ENCODE measurements around the gene PDSS2. TPM values are rescaled to one million over a fixed set of nuclear protein-coding genes. Genes with fewer than 3 reads are reported as not detected.

Gene PDSS2
- total RNA-seq, 2 experiments from 2014 or later: 11.5 to 11.8 TPM

DNA sequence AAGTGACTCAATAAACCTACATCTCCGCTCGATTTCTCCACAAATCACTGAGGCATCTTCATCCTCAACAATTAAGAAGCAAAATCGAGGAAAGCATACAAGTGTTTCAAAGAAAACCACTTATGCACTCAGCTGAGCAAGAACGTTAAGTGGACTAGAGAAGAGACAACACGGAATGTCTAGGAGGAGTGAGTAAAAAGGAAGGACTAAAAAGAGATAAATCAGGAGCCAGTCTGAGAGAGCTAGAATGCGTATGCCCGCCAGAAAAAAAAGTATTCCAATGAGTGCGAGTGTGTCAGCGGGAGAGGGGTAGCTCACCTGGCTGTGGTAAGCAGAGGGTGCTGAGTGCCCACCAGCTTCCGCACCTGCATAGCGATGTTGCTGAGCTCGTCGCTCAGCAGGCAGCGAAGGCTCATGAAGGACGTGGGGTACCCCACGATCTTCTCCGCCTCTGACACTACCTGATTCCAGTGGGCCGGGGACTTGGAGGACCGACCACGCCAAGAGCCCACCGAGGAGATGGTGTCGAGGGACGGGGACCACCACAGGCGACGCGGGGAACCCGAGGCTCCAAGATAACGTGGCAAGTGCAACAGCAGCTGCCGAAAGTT, 587 bp downstream of the PDSS2 start:
- ChIA-PET CTCF (interaction anchor here (0.9 to 2.2 kb wide), 13 partner anchors 25 to 389 kb away, joined by 3 to 8 read pairs (median 5); no protein-coding TSS in a partner anchor), POLR2A (interaction anchor here (0.6 to 2.8 kb wide), 29 partner anchors 9 to 836 kb away, joined by 3 to 10 read pairs (median 4); partner anchors contain the start of genes AFG1L, BEND3 and SCML4)
- Mint-ChIP-seq H3K27me3 (no peaks in the 10 kb centered on the region), H3K4me1 (peaks cover 25% of the 10 kb centered on the region), H3K4me3 (peak overlapping the region; percentile 94), H3K36me3 (ENCODE audit: low read depth) (peaks cover 5% of the 10 kb centered on the region), H3K27ac (peak overlapping the region; percentile 93), H3K9me3 (no peaks in the 10 kb centered on the region)
- DNase-seq: peak; percentile 32

DNA sequence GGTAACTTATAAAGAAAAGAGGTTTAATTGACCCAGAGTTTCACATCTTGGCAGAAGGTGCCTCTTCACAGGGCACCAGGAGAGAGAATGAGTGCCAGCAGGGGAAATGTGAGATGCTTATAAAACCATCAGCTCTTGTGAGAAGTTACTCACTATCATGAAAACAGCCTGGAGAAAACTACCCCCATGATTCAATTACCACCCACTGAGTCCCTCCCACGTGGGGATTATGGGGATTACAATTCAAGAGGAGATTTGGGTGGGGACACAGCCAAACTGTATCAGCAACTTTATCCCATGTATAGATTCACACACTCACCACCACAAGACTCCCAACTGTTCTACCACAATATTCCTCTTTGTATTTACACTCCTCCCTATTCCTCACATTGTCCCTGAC, 10.6 kb downstream of the PDSS2 start:
- no peak overlapping the region for H3K27ac Mint-ChIP-seq
- no peaks in the 10 kb centered on the region for H3K27me3 Mint-ChIP-seq
- no peaks in the 10 kb centered on the region for H3K4me1 Mint-ChIP-seq
- no peak overlapping the region for H3K4me3 Mint-ChIP-seq
- no peak for DNase-seq
- ChIA-PET POLR2A (no interaction called here), CTCF (no interaction called here)
- H3K9me3 Mint-ChIP-seq: peaks cover 35% of the 10 kb centered on the region
- H3K36me3 Mint-ChIP-seq (ENCODE audit: low read depth): peaks cover 44% of the 10 kb centered on the region

DNA sequence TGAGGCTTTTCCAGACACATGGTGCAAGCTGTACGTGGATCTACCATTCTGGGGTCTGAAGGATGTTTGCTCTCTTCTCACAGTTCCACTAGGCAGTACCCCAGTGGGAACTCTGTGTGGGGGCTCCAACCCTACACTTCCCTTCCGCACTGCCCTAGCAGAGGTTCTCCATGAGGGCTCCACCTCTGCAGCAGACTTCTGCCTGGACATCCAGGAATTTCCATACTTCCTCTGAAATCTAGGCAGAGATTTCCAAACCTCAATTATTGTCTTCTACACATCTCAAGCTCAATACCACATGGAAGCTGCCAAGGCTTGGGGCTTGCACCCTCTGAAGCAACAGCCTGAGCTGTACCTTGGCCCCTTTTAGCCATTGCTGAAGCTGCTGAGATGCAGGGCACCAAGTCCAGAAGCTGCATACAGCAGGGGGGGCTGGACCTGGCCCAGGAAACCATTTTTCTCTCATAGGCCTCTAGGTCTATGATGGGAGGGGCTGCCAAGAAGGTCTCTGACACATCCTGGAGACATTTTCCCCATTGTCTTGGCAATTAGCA, 11.6 kb downstream of the PDSS2 start:
- Mint-ChIP-seq H3K36me3 (ENCODE audit: low read depth) (peaks cover 39% of the 10 kb centered on the region), H3K4me1 (no peaks in the 10 kb centered on the region), H3K4me3 (no peak overlapping the region), H3K9me3 (peaks cover 35% of the 10 kb centered on the region), H3K27me3 (no peaks in the 10 kb centered on the region), H3K27ac (no peak overlapping the region)
- POLR2A ChIA-PET: no interaction called here
- DNase-seq: no peak
- CTCF ChIA-PET: no interaction called here

DNA sequence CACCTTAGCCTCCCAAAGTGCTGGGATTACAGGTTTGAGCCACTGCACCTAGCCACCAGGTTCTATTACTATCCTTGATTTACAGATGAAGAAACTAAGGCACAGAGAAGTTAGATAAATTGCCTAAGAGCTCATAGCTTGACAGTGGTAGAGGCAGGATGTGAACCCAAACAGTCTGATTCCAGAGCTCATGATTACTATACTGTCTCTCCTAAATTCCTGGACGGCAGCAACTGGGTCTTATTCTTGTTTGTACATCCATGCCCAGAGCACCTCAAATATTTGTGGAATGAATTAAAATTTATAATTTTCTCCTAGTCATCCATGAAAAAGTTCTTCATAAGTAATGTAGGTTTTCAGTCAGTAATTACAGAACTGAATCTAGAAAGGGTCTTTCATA, 15.1 kb downstream of the PDSS2 start:
- no peaks in the 10 kb centered on the region for H3K4me1 Mint-ChIP-seq
- no peaks in the 10 kb centered on the region for H3K27me3 Mint-ChIP-seq
- peaks cover 33% of the 10 kb centered on the region for H3K36me3 Mint-ChIP-seq (ENCODE audit: low read depth)
- DNase-seq: no peak
- POLR2A ChIA-PET: no interaction called here
- H3K27ac Mint-ChIP-seq: no peak overlapping the region
- no peak overlapping the region for H3K4me3 Mint-ChIP-seq
- CTCF ChIA-PET: no interaction called here
- peaks cover 28% of the 10 kb centered on the region for H3K9me3 Mint-ChIP-seq

DNA sequence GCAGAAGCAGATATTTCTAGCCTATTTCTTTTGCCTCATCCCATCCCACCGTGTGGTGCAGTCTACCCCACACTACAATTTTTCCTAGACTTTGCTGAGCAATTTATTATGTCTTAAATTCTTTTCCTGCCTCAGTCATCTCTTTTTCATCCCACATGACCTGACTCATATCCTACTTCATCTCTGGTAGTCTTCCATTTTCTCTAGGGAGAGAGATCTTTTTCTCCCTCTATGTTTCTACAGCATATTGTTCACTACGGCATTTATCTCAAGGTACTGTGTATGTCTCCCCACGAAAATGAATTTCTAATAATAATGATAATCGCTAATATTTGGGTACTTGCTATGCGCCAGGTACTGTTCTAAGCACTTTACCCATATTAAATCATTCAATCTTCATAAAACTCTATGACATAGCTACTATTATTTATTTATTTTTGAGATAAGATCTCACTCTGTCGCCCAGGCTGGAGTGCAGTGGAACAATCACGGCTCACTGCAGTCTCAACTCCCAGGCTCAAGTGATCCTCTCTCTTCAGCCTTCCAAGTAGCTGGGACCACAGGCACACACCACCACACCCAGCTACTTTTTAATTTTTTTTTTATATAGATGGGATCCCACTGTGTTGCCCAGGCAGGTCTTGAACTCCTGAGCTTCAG, 15.6 kb downstream of the PDSS2 start:
- Mint-ChIP-seq H3K27ac (no peak overlapping the region), H3K27me3 (no peaks in the 10 kb centered on the region), H3K9me3 (peaks cover 24% of the 10 kb centered on the region), H3K36me3 (ENCODE audit: low read depth) (peaks cover 28% of the 10 kb centered on the region), H3K4me3 (no peak overlapping the region), H3K4me1 (no peaks in the 10 kb centered on the region)
- no peak for DNase-seq
- ChIA-PET CTCF (no interaction called here), POLR2A (no interaction called here)

DNA sequence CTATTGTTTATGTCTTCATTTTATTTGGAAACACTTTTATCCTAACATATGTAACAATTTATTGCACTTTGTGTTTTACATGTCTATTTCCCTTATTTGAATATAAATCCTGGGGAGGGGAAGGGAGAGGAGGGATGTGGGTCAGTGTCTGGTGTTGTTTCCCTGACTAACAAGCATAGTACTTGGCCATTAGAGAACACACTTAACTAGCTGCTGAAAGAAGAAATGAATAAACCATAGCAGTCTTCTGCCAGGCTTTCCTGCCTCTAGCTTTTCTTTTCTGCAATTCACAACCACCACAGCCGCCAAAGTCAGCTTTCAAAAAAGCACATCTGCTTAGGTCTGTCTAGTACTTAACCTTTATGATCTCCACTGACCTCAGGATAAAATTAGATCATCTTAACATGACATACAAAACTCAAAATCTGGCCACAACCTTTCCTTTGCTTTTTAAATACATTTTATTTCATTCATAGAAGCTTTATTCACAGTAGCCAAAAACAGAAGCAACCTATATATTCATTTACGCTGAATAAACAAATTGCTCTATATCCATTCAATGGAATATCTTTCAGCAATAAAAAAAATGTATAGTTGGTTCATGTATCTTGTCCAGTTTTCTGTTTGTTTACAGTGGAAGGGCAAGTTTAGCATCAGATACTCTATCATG, 16.3 kb downstream of the PDSS2 start:
- H3K4me1 Mint-ChIP-seq: no peaks in the 10 kb centered on the region
- no peak overlapping the region for H3K27ac Mint-ChIP-seq
- peaks cover 21% of the 10 kb centered on the region for H3K36me3 Mint-ChIP-seq (ENCODE audit: low read depth)
- ChIA-PET CTCF (no interaction called here), POLR2A (no interaction called here)
- peaks cover 17% of the 10 kb centered on the region for H3K9me3 Mint-ChIP-seq
- DNase-seq: no peak
- no peaks in the 10 kb centered on the region for H3K27me3 Mint-ChIP-seq
- H3K4me3 Mint-ChIP-seq: no peak overlapping the region

DNA sequence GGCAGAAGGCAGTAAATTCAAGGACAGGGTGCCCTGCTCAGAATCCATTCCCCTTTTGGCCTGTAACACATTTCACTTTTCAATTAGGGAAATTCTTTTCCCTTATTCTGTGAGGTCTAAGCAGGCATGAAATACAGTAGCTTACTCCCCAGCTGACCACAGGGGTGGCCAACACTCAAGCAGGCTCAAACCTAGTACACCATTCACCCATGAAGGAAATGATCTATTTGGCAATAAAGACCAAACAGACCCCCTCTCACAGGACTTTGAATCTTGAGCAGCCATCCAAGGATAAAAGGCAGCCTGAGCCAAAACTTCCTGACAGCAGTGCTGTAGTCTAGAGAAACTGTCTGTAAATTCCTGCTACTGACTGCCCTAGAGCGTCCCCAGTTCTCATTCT, 17.7 kb downstream of the PDSS2 start:
- Mint-ChIP-seq H3K27me3 (no peaks in the 10 kb centered on the region), H3K4me1 (no peaks in the 10 kb centered on the region), H3K9me3 (peaks cover 8% of the 10 kb centered on the region), H3K27ac (no peak overlapping the region), H3K4me3 (no peak overlapping the region), H3K36me3 (ENCODE audit: low read depth) (peaks cover 12% of the 10 kb centered on the region)
- ChIA-PET POLR2A (interaction anchor here (1.1 kb wide), 1 partner anchor 18 kb away, joined by 3 read pairs; the partner anchor contains the start of gene PDSS2), CTCF (no interaction called here)
- no peak for DNase-seq

DNA sequence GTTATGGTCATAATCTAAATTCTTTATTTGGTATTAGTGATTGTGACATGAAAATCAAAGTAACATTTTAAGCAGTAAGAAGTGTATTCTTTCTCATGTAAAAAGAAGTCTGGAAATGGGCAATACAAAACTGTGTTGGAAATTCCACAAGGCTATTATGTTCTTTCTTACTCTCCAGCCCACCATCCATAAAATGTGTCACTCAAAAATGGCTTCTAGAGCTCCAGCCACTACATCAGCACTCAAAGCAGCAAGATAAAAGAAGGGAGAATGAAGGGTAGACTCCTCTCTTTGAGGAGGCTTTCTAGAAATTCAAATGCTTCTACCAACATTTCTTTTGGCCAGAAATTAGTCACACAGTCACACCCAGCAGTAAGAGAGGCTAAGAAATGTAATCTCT, 18.4 kb downstream of the PDSS2 start:
- no peak for DNase-seq
- Mint-ChIP-seq H3K4me1 (no peaks in the 10 kb centered on the region), H3K27me3 (no peaks in the 10 kb centered on the region), H3K4me3 (no peak overlapping the region), H3K27ac (no peak overlapping the region), H3K36me3 (ENCODE audit: low read depth) (peaks cover 9% of the 10 kb centered on the region), H3K9me3 (peaks cover 4% of the 10 kb centered on the region)
- CTCF ChIA-PET: no interaction called here
- POLR2A ChIA-PET: interaction anchor here (1.1 kb wide), 1 partner anchor 19 kb away, joined by 3 read pairs; the partner anchor contains the start of gene PDSS2

DNA sequence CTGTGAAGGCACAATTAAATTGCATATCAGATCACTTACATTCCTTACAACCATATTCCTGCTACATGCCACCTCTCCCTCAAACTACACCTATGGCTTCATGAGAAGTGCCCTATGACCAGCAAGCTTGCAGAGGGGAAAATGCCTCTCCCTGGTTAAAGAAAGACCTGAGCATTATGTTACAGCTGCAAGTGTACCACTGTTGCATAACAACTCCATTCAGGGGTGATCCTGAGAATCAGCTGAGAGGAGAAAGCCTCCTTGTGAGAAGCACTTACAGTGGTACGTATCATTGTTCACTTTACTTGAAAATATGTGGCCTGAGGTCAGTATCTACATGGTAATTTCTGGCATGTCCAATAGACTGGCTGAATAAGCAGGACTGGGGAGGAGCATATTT, 20.0 kb downstream of the PDSS2 start:
- no peaks in the 10 kb centered on the region for H3K4me1 Mint-ChIP-seq
- H3K9me3 Mint-ChIP-seq: no peaks in the 10 kb centered on the region
- H3K4me3 Mint-ChIP-seq: no peak overlapping the region
- no peak for DNase-seq
- POLR2A ChIA-PET: no interaction called here
- no peaks in the 10 kb centered on the region for H3K27me3 Mint-ChIP-seq
- no peak overlapping the region for H3K27ac Mint-ChIP-seq
- H3K36me3 Mint-ChIP-seq (ENCODE audit: low read depth): peaks cover 5% of the 10 kb centered on the region
- CTCF ChIA-PET: no interaction called here

DNA sequence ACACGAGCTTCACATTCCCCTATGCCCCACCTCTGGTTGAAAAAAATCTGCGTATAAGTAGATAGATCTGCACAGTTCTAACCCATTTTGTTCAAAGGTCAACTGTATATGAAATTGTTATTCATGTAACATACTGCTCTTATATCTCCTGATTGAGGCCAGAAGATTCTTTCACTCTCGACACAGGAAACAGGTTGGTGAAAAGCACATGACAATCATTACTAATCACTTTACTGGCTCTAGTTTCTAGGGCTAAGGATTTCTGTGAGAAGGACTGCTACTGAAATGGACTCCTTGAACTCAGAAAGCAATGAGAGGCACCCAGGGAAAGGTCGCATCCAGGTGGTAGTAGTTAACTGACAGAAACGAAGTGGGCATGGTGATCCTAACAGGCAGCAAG, 21.7 kb downstream of the PDSS2 start:
- POLR2A ChIA-PET: no interaction called here
- no peak for DNase-seq
- H3K4me1 Mint-ChIP-seq: no peaks in the 10 kb centered on the region
- H3K9me3 Mint-ChIP-seq: peaks cover 2% of the 10 kb centered on the region
- no peak overlapping the region for H3K4me3 Mint-ChIP-seq
- H3K36me3 Mint-ChIP-seq (ENCODE audit: low read depth): peaks cover 13% of the 10 kb centered on the region
- CTCF ChIA-PET: no interaction called here
- no peak overlapping the region for H3K27ac Mint-ChIP-seq
- H3K27me3 Mint-ChIP-seq: no peaks in the 10 kb centered on the region

DNA sequence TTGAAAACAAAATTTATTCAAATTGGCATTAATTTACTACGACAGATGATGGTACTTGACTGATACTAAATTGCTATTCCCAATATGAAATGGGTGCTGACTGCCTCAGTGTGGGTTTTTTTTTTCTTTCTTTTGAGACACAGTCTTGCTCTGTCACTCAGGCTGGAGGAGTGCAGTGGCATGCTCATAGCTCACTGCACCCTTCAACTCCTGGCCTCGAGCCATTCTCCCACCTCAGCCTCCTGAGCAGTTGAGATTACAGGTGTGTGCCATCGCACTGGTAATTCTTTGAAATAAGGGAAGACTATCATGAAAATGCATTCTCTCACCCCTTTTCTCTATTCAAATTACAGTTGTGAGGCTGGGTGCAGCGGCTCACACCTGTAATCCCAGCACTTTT, 22.5 kb downstream of the PDSS2 start:
- no peaks in the 10 kb centered on the region for H3K4me1 Mint-ChIP-seq
- H3K27ac Mint-ChIP-seq: no peak overlapping the region
- peaks cover 9% of the 10 kb centered on the region for H3K36me3 Mint-ChIP-seq (ENCODE audit: low read depth)
- no peak overlapping the region for H3K4me3 Mint-ChIP-seq
- DNase-seq: no peak
- peaks cover 2% of the 10 kb centered on the region for H3K9me3 Mint-ChIP-seq
- CTCF ChIA-PET: no interaction called here
- POLR2A ChIA-PET: no interaction called here
- no peaks in the 10 kb centered on the region for H3K27me3 Mint-ChIP-seq

DNA sequence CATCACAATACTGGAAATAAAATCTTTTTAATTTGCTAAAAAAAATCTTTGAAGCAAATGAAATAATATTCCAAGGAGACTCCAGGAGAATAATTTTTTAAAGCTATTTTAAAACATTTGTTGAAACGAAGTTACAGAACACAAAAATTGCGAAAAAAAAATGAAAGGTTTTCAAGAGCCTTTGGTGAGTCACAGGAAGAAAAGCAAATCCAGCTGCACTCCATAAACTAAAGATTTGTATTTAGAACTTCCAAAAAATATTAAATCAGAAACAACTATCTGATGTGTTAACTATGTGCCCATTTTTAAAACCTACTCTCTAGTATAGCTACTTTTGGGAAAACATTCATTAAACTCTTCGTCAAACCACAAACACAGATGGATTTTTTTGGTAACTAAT, 23.6 kb downstream of the PDSS2 start:
- Mint-ChIP-seq H3K27ac (no peak overlapping the region), H3K27me3 (no peaks in the 10 kb centered on the region), H3K36me3 (ENCODE audit: low read depth) (peaks cover 9% of the 10 kb centered on the region), H3K4me3 (no peak overlapping the region), H3K9me3 (peaks cover 2% of the 10 kb centered on the region), H3K4me1 (no peaks in the 10 kb centered on the region)
- ChIA-PET POLR2A (no interaction called here), CTCF (interaction anchor here (0.7 kb wide), 1 partner anchor 820 kb away, joined by 3 read pairs; no protein-coding TSS in a partner anchor)
- DNase-seq: no peak

DNA sequence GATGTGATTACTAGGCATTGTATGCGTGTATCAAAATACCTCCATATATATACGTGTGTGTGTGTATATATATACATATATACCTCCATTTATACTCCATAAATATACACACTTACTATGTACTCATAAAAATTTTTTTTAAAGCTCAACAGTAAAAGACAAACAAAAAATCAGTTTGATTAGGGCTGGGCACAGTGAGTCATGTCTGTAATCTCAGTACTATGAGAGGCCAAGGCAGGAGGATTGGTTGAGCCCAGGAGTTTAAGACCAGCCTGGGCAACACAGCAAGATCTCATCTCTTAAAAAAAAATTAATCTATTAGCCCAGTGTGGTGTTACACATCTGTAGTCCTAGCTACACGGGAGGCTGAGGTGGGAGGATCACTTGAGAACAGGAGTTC, 24.6 kb downstream of the PDSS2 start:
- Mint-ChIP-seq H3K27ac (no peak overlapping the region), H3K4me3 (no peak overlapping the region), H3K36me3 (ENCODE audit: low read depth) (peaks cover 9% of the 10 kb centered on the region), H3K4me1 (no peaks in the 10 kb centered on the region), H3K9me3 (peaks cover 2% of the 10 kb centered on the region), H3K27me3 (no peaks in the 10 kb centered on the region)
- ChIA-PET CTCF (no interaction called here), POLR2A (no interaction called here)
- no peak for DNase-seq

Measured in activated CD4-positive, alpha-beta memory T cell treated with anti-CD3 and anti-CD28 coated beads, Interleukin-2, amount 10 ng/mL, durations not matched to agents 7 days and 5 days (primary cell).